DOHH2 (cell line): ENCODE measurements around the gene IMMP2L.

Experiments used
- EZH2phosphoT487 ChIP-seq: fragments of 200-600 bp; sonication (generic); IDR thresholded peaks from 2 replicates; pipeline ENCODE4 v1.6.1; 2017; ENCODE audit warnings: borderline replicate concordance, mild to moderate bottlenecking, antibody characterized with exemption, low read length, moderate library complexity, mixed read lengths
- TF ChIP-seq, protein P1 (sequence below): fragments of 200-600 bp; sonication (generic); IDR thresholded peaks from one replicate; pipeline ENCODE4 v1.5.1; 2014; ENCODE audit warnings: antibody characterized with exemption, mild to moderate bottlenecking, low read depth, low read length; ENCODE audit not compliant: poor library complexity, severe bottlenecking

DNA sequence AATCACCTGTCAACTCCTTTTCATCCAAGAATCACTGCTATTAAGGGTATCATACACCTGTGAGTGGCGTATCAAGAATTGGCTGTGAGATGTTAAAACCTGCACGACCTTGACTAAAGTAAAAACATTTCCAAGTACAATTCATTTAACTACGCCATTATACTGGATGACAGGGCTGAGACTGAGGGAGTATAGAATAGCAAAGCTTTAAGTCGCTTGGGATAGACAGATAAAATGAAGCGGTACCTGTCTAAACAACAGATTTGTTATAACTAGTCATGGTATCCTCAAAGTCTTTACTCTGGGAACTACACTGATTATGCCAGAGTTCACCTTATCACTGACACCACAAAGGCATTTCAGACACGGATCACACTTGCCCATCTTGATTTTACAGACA lies 837.5 kb downstream of the IMMP2L start:
- TF ChIP-seq, protein P1, sequence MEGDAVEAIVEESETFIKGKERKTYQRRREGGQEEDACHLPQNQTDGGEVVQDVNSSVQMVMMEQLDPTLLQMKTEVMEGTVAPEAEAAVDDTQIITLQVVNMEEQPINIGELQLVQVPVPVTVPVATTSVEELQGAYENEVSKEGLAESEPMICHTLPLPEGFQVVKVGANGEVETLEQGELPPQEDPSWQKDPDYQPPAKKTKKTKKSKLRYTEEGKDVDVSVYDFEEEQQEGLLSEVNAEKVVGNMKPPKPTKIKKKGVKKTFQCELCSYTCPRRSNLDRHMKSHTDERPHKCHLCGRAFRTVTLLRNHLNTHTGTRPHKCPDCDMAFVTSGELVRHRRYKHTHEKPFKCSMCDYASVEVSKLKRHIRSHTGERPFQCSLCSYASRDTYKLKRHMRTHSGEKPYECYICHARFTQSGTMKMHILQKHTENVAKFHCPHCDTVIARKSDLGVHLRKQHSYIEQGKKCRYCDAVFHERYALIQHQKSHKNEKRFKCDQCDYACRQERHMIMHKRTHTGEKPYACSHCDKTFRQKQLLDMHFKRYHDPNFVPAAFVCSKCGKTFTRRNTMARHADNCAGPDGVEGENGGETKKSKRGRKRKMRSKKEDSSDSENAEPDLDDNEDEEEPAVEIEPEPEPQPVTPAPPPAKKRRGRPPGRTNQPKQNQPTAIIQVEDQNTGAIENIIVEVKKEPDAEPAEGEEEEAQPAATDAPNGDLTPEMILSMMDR = no peak
- no peak for TF ChIP-seq EZH2phosphoT487
